ENCODE data around the gene SYNE4. TPM values are rescaled to one million over a fixed set of nuclear protein-coding genes. Genes with fewer than 3 reads are reported as not detected.
A peak's percentile ranks its signal among the peaks of the same experiment; 100 is the strongest.

SYNE4 gene
- total and polyA plus RNA-seq, 9 of the 15 experiments (the other 6 are each of a cell fraction or from before 2014, with no cell fraction given), result 0.03 to 0.65 (median 0.29) TPM

DNA sequence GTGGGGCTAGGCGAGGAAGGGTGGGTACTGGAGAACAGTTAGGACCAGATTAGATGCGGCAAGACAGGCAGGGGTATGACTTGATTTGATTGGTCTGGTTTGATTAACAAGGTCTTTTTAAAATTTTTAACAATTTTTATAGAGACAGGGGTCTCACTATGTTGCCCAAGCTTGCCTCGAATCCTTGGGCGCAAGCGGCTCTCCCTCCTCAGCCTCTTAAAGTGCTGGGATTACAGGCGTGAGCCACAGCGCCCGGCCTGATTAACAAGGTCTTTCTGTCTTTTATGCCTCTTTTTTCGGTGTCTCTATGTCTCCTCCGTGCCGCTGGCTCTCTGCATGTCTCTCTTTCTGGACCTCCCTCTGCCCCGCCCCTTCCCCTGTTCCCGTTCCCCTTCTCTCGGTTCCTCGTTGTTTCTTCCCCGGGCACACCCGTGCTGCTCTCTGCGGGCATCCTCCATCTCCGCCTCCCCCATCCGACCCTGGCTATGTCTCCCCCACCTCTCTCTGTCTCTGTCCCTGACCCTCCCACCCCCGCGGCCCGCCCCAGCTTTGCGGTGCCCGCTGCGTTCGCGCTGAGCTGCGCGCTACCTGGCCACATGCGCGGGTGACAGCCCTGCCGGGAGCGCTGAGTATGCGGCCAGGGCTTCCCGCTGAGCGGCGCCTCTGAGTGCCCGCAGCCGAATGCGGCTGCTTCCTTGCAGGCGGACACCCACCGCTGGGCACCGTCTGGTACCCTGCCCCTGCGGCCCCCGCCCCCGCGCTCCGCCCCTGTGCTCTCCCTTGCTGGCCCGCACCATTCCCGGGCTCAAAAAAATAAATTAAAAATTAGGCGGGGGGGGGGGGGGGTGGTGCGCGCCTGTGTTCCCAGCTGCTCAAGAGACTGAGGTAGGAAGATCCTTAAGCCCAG lies 21.7 kb downstream of the SYNE4 start (continued):
- TF ChIP-seq, protein P1, sequence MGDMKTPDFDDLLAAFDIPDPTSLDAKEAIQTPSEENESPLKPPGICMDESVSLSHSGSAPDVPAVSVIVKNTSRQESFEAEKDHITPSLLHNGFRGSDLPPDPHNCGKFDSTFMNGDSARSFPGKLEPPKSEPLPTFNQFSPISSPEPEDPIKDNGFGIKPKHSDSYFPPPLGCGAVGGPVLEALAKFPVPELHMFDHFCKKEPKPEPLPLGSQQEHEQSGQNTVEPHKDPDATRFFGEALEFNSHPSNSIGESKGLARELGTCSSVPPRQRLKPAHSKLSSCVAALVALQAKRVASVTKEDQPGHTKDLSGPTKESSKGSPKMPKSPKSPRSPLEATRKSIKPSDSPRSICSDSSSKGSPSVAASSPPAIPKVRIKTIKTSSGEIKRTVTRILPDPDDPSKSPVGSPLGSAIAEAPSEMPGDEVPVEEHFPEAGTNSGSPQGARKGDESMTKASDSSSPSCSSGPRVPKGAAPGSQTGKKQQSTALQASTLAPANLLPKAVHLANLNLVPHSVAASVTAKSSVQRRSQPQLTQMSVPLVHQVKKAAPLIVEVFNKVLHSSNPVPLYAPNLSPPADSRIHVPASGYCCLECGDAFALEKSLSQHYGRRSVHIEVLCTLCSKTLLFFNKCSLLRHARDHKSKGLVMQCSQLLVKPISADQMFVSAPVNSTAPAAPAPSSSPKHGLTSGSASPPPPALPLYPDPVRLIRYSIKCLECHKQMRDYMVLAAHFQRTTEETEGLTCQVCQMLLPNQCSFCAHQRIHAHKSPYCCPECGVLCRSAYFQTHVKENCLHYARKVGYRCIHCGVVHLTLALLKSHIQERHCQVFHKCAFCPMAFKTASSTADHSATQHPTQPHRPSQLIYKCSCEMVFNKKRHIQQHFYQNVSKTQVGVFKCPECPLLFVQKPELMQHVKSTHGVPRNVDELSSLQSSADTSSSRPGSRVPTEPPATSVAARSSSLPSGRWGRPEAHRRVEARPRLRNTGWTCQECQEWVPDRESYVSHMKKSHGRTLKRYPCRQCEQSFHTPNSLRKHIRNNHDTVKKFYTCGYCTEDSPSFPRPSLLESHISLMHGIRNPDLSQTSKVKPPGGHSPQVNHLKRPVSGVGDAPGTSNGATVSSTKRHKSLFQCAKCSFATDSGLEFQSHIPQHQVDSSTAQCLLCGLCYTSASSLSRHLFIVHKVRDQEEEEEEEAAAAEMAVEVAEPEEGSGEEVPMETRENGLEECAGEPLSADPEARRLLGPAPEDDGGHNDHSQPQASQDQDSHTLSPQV (IDR thresholded peaks at IDR 0.05), result no peak
- TF ChIP-seq FUS (optimal IDR thresholded peaks at IDR 0.05; ENCODE audit: low read depth, low read length) (no peak), PTTG1 (tag; IDR thresholded peaks at IDR 0.05; ENCODE audit: low read depth) (no peak), MED1 (CRISPR knock-in tag; IDR thresholded peaks at IDR 0.05; ENCODE audit: borderline replicate concordance) (no peak), CHD2 (IDR thresholded peaks at IDR 0.05; ENCODE audit: low read depth, low read length) (no peak), ARNT (IDR thresholded peaks at IDR 0.05) (no peak), SLC30A9 (CRISPR knock-in tag; IDR thresholded peaks at IDR 0.05) (no peak), HDAC1 (IDR thresholded peaks at IDR 0.05) (0 out of 4 replicates have a peak, but pooled peaks of 1 of the 2 experiments have one; percentile 21), MTA3 (IDR thresholded peaks at IDR 0.05; ENCODE audit: borderline replicate concordance) (no peak), EGR1 (conservative IDR thresholded peaks at IDR 0.05) (peak; percentile 16; the same call in 1 of the 2 replicates), HNRNPUL1 (IDR thresholded peaks at IDR 0.05; ENCODE audit: low read length) (no peak), NRF1 (conservative IDR thresholded peaks at IDR 0.05 in 1 of 2, IDR thresholded peaks at IDR 0.05 in 1 of 2) (peak; percentile 41 to 51; a peak in 3 of 4 replicates)
- TF ChIP-seq, protein P2, sequence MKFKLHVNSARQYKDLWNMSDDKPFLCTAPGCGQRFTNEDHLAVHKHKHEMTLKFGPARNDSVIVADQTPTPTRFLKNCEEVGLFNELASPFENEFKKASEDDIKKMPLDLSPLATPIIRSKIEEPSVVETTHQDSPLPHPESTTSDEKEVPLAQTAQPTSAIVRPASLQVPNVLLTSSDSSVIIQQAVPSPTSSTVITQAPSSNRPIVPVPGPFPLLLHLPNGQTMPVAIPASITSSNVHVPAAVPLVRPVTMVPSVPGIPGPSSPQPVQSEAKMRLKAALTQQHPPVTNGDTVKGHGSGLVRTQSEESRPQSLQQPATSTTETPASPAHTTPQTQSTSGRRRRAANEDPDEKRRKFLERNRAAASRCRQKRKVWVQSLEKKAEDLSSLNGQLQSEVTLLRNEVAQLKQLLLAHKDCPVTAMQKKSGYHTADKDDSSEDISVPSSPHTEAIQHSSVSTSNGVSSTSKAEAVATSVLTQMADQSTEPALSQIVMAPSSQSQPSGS (CRISPR knock-in tag; IDR thresholded peaks at IDR 0.05), result no peak
- TF ChIP-seq, protein P3, sequence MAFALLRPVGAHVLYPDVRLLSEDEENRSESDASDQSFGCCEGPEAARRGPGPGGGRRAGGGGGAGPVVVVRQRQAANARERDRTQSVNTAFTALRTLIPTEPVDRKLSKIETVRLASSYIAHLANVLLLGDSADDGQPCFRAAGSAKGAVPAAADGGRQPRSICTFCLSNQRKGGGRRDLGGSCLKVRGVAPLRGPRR (CRISPR knock-in tag; IDR thresholded peaks at IDR 0.05), result no peak
- TF ChIP-seq, protein P4, sequence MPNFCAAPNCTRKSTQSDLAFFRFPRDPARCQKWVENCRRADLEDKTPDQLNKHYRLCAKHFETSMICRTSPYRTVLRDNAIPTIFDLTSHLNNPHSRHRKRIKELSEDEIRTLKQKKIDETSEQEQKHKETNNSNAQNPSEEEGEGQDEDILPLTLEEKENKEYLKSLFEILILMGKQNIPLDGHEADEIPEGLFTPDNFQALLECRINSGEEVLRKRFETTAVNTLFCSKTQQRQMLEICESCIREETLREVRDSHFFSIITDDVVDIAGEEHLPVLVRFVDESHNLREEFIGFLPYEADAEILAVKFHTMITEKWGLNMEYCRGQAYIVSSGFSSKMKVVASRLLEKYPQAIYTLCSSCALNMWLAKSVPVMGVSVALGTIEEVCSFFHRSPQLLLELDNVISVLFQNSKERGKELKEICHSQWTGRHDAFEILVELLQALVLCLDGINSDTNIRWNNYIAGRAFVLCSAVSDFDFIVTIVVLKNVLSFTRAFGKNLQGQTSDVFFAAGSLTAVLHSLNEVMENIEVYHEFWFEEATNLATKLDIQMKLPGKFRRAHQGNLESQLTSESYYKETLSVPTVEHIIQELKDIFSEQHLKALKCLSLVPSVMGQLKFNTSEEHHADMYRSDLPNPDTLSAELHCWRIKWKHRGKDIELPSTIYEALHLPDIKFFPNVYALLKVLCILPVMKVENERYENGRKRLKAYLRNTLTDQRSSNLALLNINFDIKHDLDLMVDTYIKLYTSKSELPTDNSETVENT (CRISPR knock-in tag; IDR thresholded peaks at IDR 0.05), result no peak
- TF ChIP-seq, protein P5, sequence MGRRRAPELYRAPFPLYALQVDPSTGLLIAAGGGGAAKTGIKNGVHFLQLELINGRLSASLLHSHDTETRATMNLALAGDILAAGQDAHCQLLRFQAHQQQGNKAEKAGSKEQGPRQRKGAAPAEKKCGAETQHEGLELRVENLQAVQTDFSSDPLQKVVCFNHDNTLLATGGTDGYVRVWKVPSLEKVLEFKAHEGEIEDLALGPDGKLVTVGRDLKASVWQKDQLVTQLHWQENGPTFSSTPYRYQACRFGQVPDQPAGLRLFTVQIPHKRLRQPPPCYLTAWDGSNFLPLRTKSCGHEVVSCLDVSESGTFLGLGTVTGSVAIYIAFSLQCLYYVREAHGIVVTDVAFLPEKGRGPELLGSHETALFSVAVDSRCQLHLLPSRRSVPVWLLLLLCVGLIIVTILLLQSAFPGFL (CRISPR knock-in tag; IDR thresholded peaks at IDR 0.05), result no peak

Data from K562 (cell line).